HG03045 (cell line): ENCODE data around the gene GPR173.

ENCODE experiments used
- ATAC-seq: cut with Tn5 transposase; IDR thresholded peaks from one replicate; pipeline ENCODE4 v1.9.1; 2021; ENCODE audit warnings: mild to moderate bottlenecking, moderate library complexity; ENCODE audit not compliant: unreplicated experiment

GPR173 gene

GRCh38 chrX:53048169-53049126 lies at the start of gene GPR173:
Gene GPR173 (plus strand): TSS chrX:53048789. CDS start chrX:53076622, 27,833 bp downstream.
- no peak for ATAC-seq

GRCh38 chrX:53000447-53001135 lies 48.0 kb upstream of the GPR173 start:
- no peak for ATAC-seq

- ATAC-seq, result no peak
These were observed 46.6 kb upstream of the GPR173 start for GRCh38 chrX:53001958-53002357.

- ATAC-seq, result no peak
These were observed 45.5 kb upstream of the GPR173 start for GRCh38 chrX:53003111-53003510.

GRCh38 chrX:53004038-53004437 lies 44.6 kb upstream of the GPR173 start:
- no peak for ATAC-seq

- ATAC-seq, result no peak
These were observed 43.8 kb upstream of the GPR173 start for GRCh38 chrX:53004811-53005210.

GRCh38 chrX:53005327-53005726 lies 43.3 kb upstream of the GPR173 start:
- ATAC-seq, result no peak

- no peak for ATAC-seq
These were observed 39.6 kb upstream of the GPR173 start for GRCh38 chrX:53009032-53009431.

GRCh38 chrX:53013291-53013690 lies 35.3 kb upstream of the GPR173 start:
- no peak for ATAC-seq

- no peak for ATAC-seq
These were observed 30.0 kb upstream of the GPR173 start for GRCh38 chrX:53018627-53019026.

GRCh38 chrX:53022381-53022780 lies 26.2 kb upstream of the GPR173 start:
- no peak for ATAC-seq

GRCh38 chrX:53028678-53029077 lies 19.9 kb upstream of the GPR173 start:
- no peak for ATAC-seq

- ATAC-seq, result no peak
These were observed 17.2 kb upstream of the GPR173 start for GRCh38 chrX:53031380-53031779.

GRCh38 chrX:53036149-53036548 lies 12.4 kb upstream of the GPR173 start:
- no peak for ATAC-seq

GRCh38 chrX:53039236-53039635 lies 9.4 kb upstream of the GPR173 start:
- no peak for ATAC-seq

- no peak for ATAC-seq
These were observed 3.6 kb upstream of the GPR173 start for GRCh38 chrX:53044995-53045394.

GRCh38 chrX:53047228-53047627 lies 1.4 kb upstream of the GPR173 start:
- ATAC-seq, result no peak

- ATAC-seq, result no peak
These were observed 533 bp downstream of the GPR173 start for GRCh38 chrX:53049127-53049517.

- ATAC-seq, result no peak
These were observed 2.3 kb downstream of the GPR173 start for GRCh38 chrX:53050841-53051240.

GRCh38 chrX:53055244-53055849 lies 6.8 kb downstream of the GPR173 start:
- ATAC-seq, result no peak

GRCh38 chrX:53056292-53056691 lies 7.7 kb downstream of the GPR173 start:
- ATAC-seq, result no peak

GRCh38 chrX:53065104-53065503 lies 16.5 kb downstream of the GPR173 start:
- no peak for ATAC-seq
